ENCODE data around the gene DZANK1. TPM values are rescaled to one million over a fixed set of nuclear protein-coding genes. Genes with fewer than 3 reads are reported as not detected.

DZANK1 gene
- total RNA-seq, 4 donors from 2014 or later = 1.4 to 2.5 (median 2.1) TPM

GRCh38 chr20:18416486-18416885, 50.3 kb downstream of the DZANK1 start:
- no peak for DNase-seq (ENCODE audit: low spot score)
- ATAC-seq (ENCODE audit: low FRiP score) = no peak
- TF ChIP-seq CTCF (IDR thresholded peaks at IDR 0.05) = no peak

GRCh38 chr20:18414140-18414539, 52.7 kb downstream of the DZANK1 start:
- TF ChIP-seq CTCF (IDR thresholded peaks at IDR 0.05) = no peak
- no peak for DNase-seq (ENCODE audit: low spot score)
- ATAC-seq (ENCODE audit: low FRiP score) = no peak

GRCh38 chr20:18412221-18412901, 54.5 kb downstream of the DZANK1 start:
- TF ChIP-seq CTCF (IDR thresholded peaks at IDR 0.05) = no peak
- DNase-seq (ENCODE audit: low spot score) (no peak), ATAC-seq (ENCODE audit: low FRiP score) (no peak)

GRCh38 chr20:18405826-18406225, 61.0 kb downstream of the DZANK1 start:
- ATAC-seq (ENCODE audit: low FRiP score) = no peak
- no peak for TF ChIP-seq CTCF (IDR thresholded peaks at IDR 0.05)

GRCh38 chr20:18404172-18404571, 62.7 kb downstream of the DZANK1 start:
- no peak for DNase-seq (ENCODE audit: low spot score)

More at GRCh38 chr20:18405826-18406225, 61.0 kb downstream of the DZANK1 start:
- DNase-seq (ENCODE audit: low spot score) = no peak

GRCh38 chr20:18403269-18403668, 63.6 kb downstream of the DZANK1 start:
- DNase-seq (ENCODE audit: low spot score) (no peak), ATAC-seq (ENCODE audit: low FRiP score) (no peak)
- TF ChIP-seq CTCF (IDR thresholded peaks at IDR 0.05) = no peak

More at GRCh38 chr20:18404172-18404571, 62.7 kb downstream of the DZANK1 start:
- no peak for ATAC-seq (ENCODE audit: low FRiP score)
- TF ChIP-seq CTCF (IDR thresholded peaks at IDR 0.05) = no peak

- DNase-seq (ENCODE audit: low spot score) = no peak
- no peak for ATAC-seq (ENCODE audit: low FRiP score)
Measured at GRCh38 chr20:18401305-18401704, 65.5 kb downstream of the DZANK1 start.

More at GRCh38 chr20:18401305-18401704, 65.5 kb downstream of the DZANK1 start:
- TF ChIP-seq CTCF (IDR thresholded peaks at IDR 0.05) = no peak

Data from omental fat pad (tissue), 4 donors.